PFSK-1 (cell line): Measurements from ENCODE around the gene N4BP3.

Source experiments
- FOXP2 ChIP-seq: optimal IDR thresholded peaks from 2 replicates; pipeline ENCODE3; 2011; ENCODE audit warnings: borderline replicate concordance, control low read depth, inconsistent platforms; ENCODE audit not compliant: insufficient read depth; ENCODE audit errors: extremely low read length, extremely low read depth
- POLR2AphosphoS5 ChIP-seq: IDR thresholded peaks from 2 replicates; pipeline ENCODE4 v1.6.1; 2012; ENCODE audit warnings: low read depth, mild to moderate bottlenecking, control low read depth, low read length, moderate library complexity
- REST ChIP-seq, 2 experiments: IDR thresholded peaks; 2 replicates each; pipeline versions ENCODE4 v1.6.1 to v1.8.0; 2011 to 2012; ENCODE audit warnings: low read depth in 2 of 2, low read length in 2 of 2, control low read depth in 1 of 2, inconsistent platforms in 1 of 2, mild to moderate bottlenecking in 1 of 2, moderate library complexity in 1 of 2; ENCODE audit not compliant: insufficient read depth in 1 of 2
- SIN3A ChIP-seq: IDR thresholded peaks from 2 replicates; pipeline ENCODE4 v1.6.1; 2012; ENCODE audit warnings: mild to moderate bottlenecking, low read length, moderate library complexity, borderline replicate concordance; ENCODE audit not compliant: insufficient read depth
- TAF1 ChIP-seq: IDR thresholded peaks from 2 replicates; pipeline ENCODE4 v1.6.1; 2012; ENCODE audit warnings: low read length, control low read depth, borderline replicate concordance; ENCODE audit not compliant: insufficient read depth

- TF ChIP-seq POLR2AphosphoS5 (no peak), FOXP2 (no peak), TAF1 (no peak), REST (IDR thresholded peaks at IDR 0.05; ENCODE audit: insufficient read depth in 1 of 2, low read depth in 2 of 2, low read length in 2 of 2) (no peak), SIN3A (no peak)
Measured at GRCh38 chr5:178117923-178118701, 4.8 kb downstream of the N4BP3 start.
